ENCODE data around the gene DUOX1. TPM values are rescaled to one million over a fixed set of nuclear protein-coding genes. Genes with fewer than 3 reads are reported as not detected.

DUOX1 gene
- total RNA-seq, 1 experiment from 2014 or later, result 1.2 TPM

DNA sequence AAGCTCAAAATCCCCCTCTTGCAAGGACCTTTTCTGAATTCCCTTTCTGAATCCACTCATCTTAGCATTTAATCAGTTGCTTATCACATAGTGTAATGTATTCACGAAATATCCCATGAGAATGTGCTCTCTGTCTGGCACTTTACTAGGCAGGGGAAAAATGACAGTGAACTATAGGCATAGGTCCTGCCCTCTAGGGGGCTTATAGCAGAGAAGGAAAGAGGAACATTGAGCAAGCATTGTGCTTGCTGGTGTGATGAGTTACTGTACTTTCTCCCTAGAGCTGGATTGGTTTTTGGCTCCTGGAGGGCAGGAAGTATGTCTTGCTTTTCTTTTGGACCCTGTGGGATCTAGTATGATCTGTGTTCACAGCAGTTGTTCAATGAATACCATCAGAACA is 42.3 kb upstream of the DUOX1 start:
- peaks cover 73% of the 10 kb centered on the region for H3K27me3 Mint-ChIP-seq (ENCODE audit: unreplicated experiment)
- H3K27ac Mint-ChIP-seq (ENCODE audit: unreplicated experiment), result no peak overlapping the region
- CTCF ChIA-PET, result no interaction called here
- no peaks in the 10 kb centered on the region for H3K4me1 Mint-ChIP-seq (ENCODE audit: low read depth, unreplicated experiment)
- no peaks in the 10 kb centered on the region for H3K36me3 Mint-ChIP-seq (ENCODE audit: insufficient read depth, unreplicated experiment)
- BruUV-seq (replicated peaks), result no TSS peak
- H3K9me3 Mint-ChIP-seq (ENCODE audit: low read depth, unreplicated experiment), result no peaks in the 10 kb centered on the region
- intact Hi-C loops (cut with micrococcal nuclease; ENCODE audit: unreplicated experiment), result no loop called here
- DNase-seq, result no peak
- no peak overlapping the region for H3K4me3 Mint-ChIP-seq (ENCODE audit: low read depth, unreplicated experiment)
- no peak for TF ChIP-seq CTCF (IDR thresholded peaks at IDR 0.05; ENCODE audit: unreplicated experiment)

DNA sequence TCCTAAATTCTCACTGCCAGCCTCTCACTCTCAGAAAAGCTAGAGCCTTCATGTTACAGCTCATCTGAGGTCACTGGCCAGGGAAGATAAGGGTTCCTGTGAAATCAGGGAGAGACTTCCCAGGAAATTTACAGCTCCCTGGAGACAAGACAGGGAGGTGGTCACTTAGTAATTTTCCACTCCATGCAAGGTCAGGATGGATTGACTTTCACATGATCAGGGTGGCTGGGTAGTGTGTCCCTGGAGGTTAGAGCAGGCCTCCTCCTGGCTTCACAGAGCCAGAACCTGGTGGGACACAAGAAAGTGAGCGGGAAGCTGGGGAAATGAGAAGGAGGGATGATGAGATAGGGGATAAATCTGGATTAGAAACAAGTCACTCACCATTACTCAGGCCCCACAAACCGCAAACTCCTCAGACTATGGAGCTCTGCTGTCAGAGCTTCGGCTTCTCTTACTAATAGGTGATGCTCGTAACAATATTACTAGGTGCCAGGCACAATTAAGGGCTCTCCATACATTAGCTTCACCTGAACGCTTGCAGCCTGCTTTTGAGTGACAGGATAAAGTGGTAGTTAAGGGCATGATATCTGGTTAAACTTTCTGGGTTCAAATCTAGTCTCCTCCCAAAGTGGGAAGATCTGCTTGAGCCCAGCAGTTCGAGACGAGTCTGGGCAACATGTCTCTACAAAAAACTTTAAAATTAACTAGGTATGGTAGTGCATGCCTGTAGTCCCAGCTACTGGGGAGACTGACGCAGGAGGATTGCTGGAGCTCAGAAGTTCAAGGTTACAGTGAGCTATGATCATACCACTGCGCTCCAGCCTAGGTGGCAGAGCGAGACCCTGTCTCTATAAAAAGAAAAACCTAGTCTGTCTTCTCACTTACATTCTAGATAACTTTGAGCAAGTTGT is 40.7 kb upstream of the DUOX1 start:
- intact Hi-C loops (cut with micrococcal nuclease; ENCODE audit: unreplicated experiment), result no loop called here
- Mint-ChIP-seq H3K36me3 (ENCODE audit: insufficient read depth, unreplicated experiment) (no peaks in the 10 kb centered on the region), H3K4me1 (ENCODE audit: low read depth, unreplicated experiment) (no peaks in the 10 kb centered on the region), H3K9me3 (ENCODE audit: low read depth, unreplicated experiment) (no peaks in the 10 kb centered on the region), H3K27me3 (ENCODE audit: unreplicated experiment) (peaks cover 76% of the 10 kb centered on the region), H3K27ac (ENCODE audit: unreplicated experiment) (no peak overlapping the region), H3K4me3 (ENCODE audit: low read depth, unreplicated experiment) (no peak overlapping the region)
- no peak for DNase-seq
- CTCF ChIA-PET, result no interaction called here
- no peak for TF ChIP-seq CTCF (IDR thresholded peaks at IDR 0.05; ENCODE audit: unreplicated experiment)
- BruUV-seq (replicated peaks), result no TSS peak

DNA sequence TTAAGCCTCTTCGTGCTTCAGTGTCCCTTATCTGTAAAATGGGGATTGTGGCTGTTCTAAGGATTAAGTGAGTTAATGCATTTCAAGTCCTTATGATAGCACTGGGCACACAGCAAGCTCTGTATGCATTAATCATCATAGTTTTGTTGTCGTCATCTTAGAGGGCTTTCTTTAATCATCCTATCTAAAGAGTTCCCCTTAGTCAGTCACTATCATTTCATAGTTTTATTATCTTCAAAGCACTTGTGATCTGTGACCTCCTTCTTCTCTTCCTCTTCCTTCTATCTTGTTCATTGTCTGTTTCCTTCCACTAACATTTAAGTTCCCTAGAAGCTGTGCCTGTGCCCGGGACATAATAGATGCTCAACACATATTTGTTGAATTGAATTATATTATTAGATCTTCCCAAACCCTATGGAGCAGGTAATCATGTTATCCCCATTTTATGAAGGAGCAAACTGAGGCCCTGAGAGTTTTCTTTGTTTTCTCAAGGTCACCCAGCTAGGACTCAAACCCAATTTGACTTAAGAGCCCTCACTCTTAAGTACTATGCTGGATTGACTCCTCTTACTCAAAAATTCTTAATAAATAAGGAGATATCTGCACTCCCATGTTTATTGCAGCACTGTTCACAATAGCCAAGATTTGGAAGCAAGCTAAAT is 40.0 kb upstream of the DUOX1 start:
- Mint-ChIP-seq H3K36me3 (ENCODE audit: insufficient read depth, unreplicated experiment) (no peaks in the 10 kb centered on the region), H3K9me3 (ENCODE audit: low read depth, unreplicated experiment) (no peaks in the 10 kb centered on the region), H3K27ac (ENCODE audit: unreplicated experiment) (no peak overlapping the region), H3K4me1 (ENCODE audit: low read depth, unreplicated experiment) (no peaks in the 10 kb centered on the region), H3K4me3 (ENCODE audit: low read depth, unreplicated experiment) (no peak overlapping the region), H3K27me3 (ENCODE audit: unreplicated experiment) (peaks cover 73% of the 10 kb centered on the region)
- no peak for DNase-seq
- CTCF ChIA-PET, result interaction anchor here (1.0 kb wide), 1 partner anchor 24 kb away, joined by 3 read pairs; the partner anchor contains the start of genes DUOX2 and DUOXA2
- TF ChIP-seq CTCF (IDR thresholded peaks at IDR 0.05; ENCODE audit: unreplicated experiment), result no peak
- intact Hi-C loops (cut with micrococcal nuclease; ENCODE audit: unreplicated experiment), result no loop called here
- BruUV-seq (replicated peaks), result no TSS peak

- no peaks in the 10 kb centered on the region for H3K4me1 Mint-ChIP-seq (ENCODE audit: low read depth, unreplicated experiment)
- no TSS peak for BruUV-seq (replicated peaks)
- intact Hi-C loops (cut with micrococcal nuclease; ENCODE audit: unreplicated experiment), result no loop called here
- no peaks in the 10 kb centered on the region for H3K9me3 Mint-ChIP-seq (ENCODE audit: low read depth, unreplicated experiment)
- H3K27me3 Mint-ChIP-seq (ENCODE audit: unreplicated experiment), result peaks cover 72% of the 10 kb centered on the region
- no peak for DNase-seq
- no peaks in the 10 kb centered on the region for H3K36me3 Mint-ChIP-seq (ENCODE audit: insufficient read depth, unreplicated experiment)
- H3K4me3 Mint-ChIP-seq (ENCODE audit: low read depth, unreplicated experiment), result no peak overlapping the region
- CTCF ChIA-PET, result no interaction called here
- no peak for TF ChIP-seq CTCF (IDR thresholded peaks at IDR 0.05; ENCODE audit: unreplicated experiment)
- no peak overlapping the region for H3K27ac Mint-ChIP-seq (ENCODE audit: unreplicated experiment)
These were observed 38.6 kb upstream of the DUOX1 start for GRCh38 chr15:45091161-45091560.

All from Calu3 (cell line).